ENCODE measurements around the gene KIF15. TPM values are rescaled to one million over a fixed set of nuclear protein-coding genes. Genes with fewer than 3 reads are reported as not detected.

Gene KIF15
- total RNA-seq, 1 experiment from 2014 or later = 21.9 TPM

GRCh38 chr3:44772099-44772442, 10.5 kb downstream of the KIF15 start:
- Histone ChIP-seq H3K4me1 (ENCODE audit: insufficient read depth, low read length, poor library complexity, severe bottlenecking) (no peaks in the 10 kb centered on the region), H3K9me3 (ENCODE audit: low read depth, low read length, poor library complexity, severe bottlenecking) (peaks cover 20% of the 10 kb centered on the region), H3K27me3 (replicated peaks; ENCODE audit: insufficient read depth, low read depth, low read length, poor library complexity) (no peaks in the 10 kb centered on the region), H3K36me3 (ENCODE audit: insufficient read depth, low read length, poor library complexity, severe bottlenecking) (peaks cover 20% of the 10 kb centered on the region), H3K27ac (ENCODE audit: low read depth, low read length, poor library complexity, severe bottlenecking) (no peak overlapping the region), H3K4me3 (ENCODE audit: low read depth, low read length, poor library complexity, severe bottlenecking) (no peak overlapping the region)
- ChIA-PET POLR2A (ENCODE audit: low non-redundant PET) (no interaction called here), CTCF (no interaction called here)
- BruUV-seq (replicated peaks) = no TSS peak
- no peak for DNase-seq (ENCODE audit: low spot score)
- intact Hi-C loops (cut with micrococcal nuclease; ENCODE audit: unreplicated experiment) = no loop called here
- TF ChIP-seq CTCF (conservative IDR thresholded peaks at IDR 0.05; ENCODE audit: low read depth, low read length) (no peak), EZH2 (IDR thresholded peaks at IDR 0.05; ENCODE audit: borderline replicate concordance, low read depth, low read length, poor library complexity, severe bottlenecking) (no peak)

- no peaks in the 10 kb centered on the region for H3K27me3 ChIP-seq (replicated peaks; ENCODE audit: insufficient read depth, low read depth, low read length, poor library complexity)
- H3K4me1 ChIP-seq (ENCODE audit: insufficient read depth, low read length, poor library complexity, severe bottlenecking) = no peaks in the 10 kb centered on the region
- TF ChIP-seq CTCF (conservative IDR thresholded peaks at IDR 0.05; ENCODE audit: low read depth, low read length) (no peak), EZH2 (IDR thresholded peaks at IDR 0.05; ENCODE audit: borderline replicate concordance, low read depth, low read length, poor library complexity, severe bottlenecking) (no peak)
- peaks cover 30% of the 10 kb centered on the region for H3K36me3 ChIP-seq (ENCODE audit: insufficient read depth, low read length, poor library complexity, severe bottlenecking)
- DNase-seq (ENCODE audit: low spot score) = no peak
- CTCF ChIA-PET = no interaction called here
- POLR2A ChIA-PET (ENCODE audit: low non-redundant PET) = no interaction called here
- BruUV-seq (replicated peaks) = no TSS peak
- H3K27ac ChIP-seq (ENCODE audit: low read depth, low read length, poor library complexity, severe bottlenecking) = no peak overlapping the region
- H3K4me3 ChIP-seq (ENCODE audit: low read depth, low read length, poor library complexity, severe bottlenecking) = no peak overlapping the region
- intact Hi-C loops (cut with micrococcal nuclease; ENCODE audit: unreplicated experiment) = no loop called here
- no peaks in the 10 kb centered on the region for H3K9me3 ChIP-seq (ENCODE audit: low read depth, low read length, poor library complexity, severe bottlenecking)
Measured at GRCh38 chr3:44782891-44783290, 21.3 kb downstream of the KIF15 start.

GRCh38 chr3:44795197-44795596, 33.6 kb downstream of the KIF15 start:
- TF ChIP-seq CTCF (conservative IDR thresholded peaks at IDR 0.05; ENCODE audit: low read depth, low read length) (no peak), EZH2 (IDR thresholded peaks at IDR 0.05; ENCODE audit: borderline replicate concordance, low read depth, low read length, poor library complexity, severe bottlenecking) (no peak)
- H3K27me3 ChIP-seq (replicated peaks; ENCODE audit: insufficient read depth, low read depth, low read length, poor library complexity) = no peaks in the 10 kb centered on the region
- H3K27ac ChIP-seq (ENCODE audit: low read depth, low read length, poor library complexity, severe bottlenecking) = no peak overlapping the region
- H3K9me3 ChIP-seq (ENCODE audit: low read depth, low read length, poor library complexity, severe bottlenecking) = no peaks in the 10 kb centered on the region
- POLR2A ChIA-PET (ENCODE audit: low non-redundant PET) = no interaction called here
- H3K4me3 ChIP-seq (ENCODE audit: low read depth, low read length, poor library complexity, severe bottlenecking) = no peak overlapping the region
- H3K36me3 ChIP-seq (ENCODE audit: insufficient read depth, low read length, poor library complexity, severe bottlenecking) = peaks cover 18% of the 10 kb centered on the region
- CTCF ChIA-PET = no interaction called here
- H3K4me1 ChIP-seq (ENCODE audit: insufficient read depth, low read length, poor library complexity, severe bottlenecking) = no peaks in the 10 kb centered on the region
- intact Hi-C loops (cut with micrococcal nuclease; ENCODE audit: unreplicated experiment) = no loop called here
- DNase-seq (ENCODE audit: low spot score) = peak; percentile 60
- no TSS peak for BruUV-seq (replicated peaks)

Data from A673 (cell line).